Endothelial cell of umbilical vein (primary cell): Measurements from ENCODE around the gene KLB.

Source experiments
- POLR2AphosphoS5 ChIP-seq: IDR thresholded peaks from 2 replicates; pipeline ENCODE4 v1.6.1; 2012; ENCODE audit warnings: low read depth, mild to moderate bottlenecking, control low read depth, low read length, moderate library complexity; ENCODE audit not compliant: insufficient read depth
- TF ChIP-seq, protein P1 (sequence below), 2 donors: IDR thresholded peaks; 1 replicate in 1 of 2; 2 replicates in 1 of 2; pipeline ENCODE4 v1.5.1; 2011; ENCODE audit warnings: low read length in 2 of 2, mild to moderate bottlenecking in 2 of 2, moderate library complexity in 2 of 2, control low read depth in 1 of 2, inconsistent platforms in 1 of 2, low read depth in 1 of 2; ENCODE audit not compliant: insufficient read depth in 1 of 2; ENCODE audit errors: extremely low read depth in 1 of 2

DNA sequence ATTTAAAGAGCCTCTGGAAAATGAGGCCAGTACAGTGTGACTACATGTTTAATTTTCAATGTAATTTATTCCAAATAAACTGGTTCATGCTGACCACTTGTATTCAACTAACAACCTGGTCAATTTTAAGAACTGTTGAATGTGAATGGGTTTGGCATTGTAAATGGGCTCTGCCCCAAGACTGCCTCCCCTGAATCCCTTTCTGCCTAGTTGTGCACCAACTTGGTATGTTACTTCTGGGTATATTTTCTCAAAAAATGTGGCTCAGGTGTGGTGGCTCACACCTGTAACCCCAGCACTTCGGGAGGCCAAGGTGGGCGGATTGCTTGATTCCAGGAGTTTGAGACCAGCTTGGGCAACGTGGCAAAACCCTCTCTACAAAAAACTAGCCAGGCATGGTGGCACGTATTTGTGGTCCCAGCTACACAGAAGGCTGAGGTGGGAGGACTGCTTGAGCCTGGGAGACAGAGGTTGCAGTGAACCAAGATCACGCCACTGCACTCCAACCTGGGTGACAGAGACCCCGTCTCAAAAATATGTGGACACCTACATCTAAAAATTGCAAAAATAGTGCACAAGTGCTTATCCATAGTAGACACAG, 44.8 kb downstream of the KLB start:
- no peak for TF ChIP-seq POLR2AphosphoS5
- TF ChIP-seq, protein P1, sequence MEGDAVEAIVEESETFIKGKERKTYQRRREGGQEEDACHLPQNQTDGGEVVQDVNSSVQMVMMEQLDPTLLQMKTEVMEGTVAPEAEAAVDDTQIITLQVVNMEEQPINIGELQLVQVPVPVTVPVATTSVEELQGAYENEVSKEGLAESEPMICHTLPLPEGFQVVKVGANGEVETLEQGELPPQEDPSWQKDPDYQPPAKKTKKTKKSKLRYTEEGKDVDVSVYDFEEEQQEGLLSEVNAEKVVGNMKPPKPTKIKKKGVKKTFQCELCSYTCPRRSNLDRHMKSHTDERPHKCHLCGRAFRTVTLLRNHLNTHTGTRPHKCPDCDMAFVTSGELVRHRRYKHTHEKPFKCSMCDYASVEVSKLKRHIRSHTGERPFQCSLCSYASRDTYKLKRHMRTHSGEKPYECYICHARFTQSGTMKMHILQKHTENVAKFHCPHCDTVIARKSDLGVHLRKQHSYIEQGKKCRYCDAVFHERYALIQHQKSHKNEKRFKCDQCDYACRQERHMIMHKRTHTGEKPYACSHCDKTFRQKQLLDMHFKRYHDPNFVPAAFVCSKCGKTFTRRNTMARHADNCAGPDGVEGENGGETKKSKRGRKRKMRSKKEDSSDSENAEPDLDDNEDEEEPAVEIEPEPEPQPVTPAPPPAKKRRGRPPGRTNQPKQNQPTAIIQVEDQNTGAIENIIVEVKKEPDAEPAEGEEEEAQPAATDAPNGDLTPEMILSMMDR (IDR thresholded peaks at IDR 0.05; ENCODE audit: extremely low read depth in 1 of 2, insufficient read depth in 1 of 2, low read depth in 1 of 2, low read length in 2 of 2), result no peak
